BLaER1 (cell line): Measurements from ENCODE around the gene MT1B.

Experiments used
- H3K27ac ChIP-seq: shearing (Covaris generic); formaldehyde crosslinking; 2 replicates; pipeline ENCODE4 v1.8.1; 2022
- H3K27me3 ChIP-seq: shearing (Covaris generic); formaldehyde crosslinking; 2 replicates; pipeline ENCODE4 v1.8.1; 2022
- H3K36me3 ChIP-seq: shearing (Covaris generic); formaldehyde crosslinking; 2 replicates; pipeline ENCODE4 v1.8.1; 2022
- H3K4me1 ChIP-seq: shearing (Covaris generic); formaldehyde crosslinking; 2 replicates; pipeline ENCODE4 v1.8.1; 2022
- H3K4me2 ChIP-seq: shearing (Covaris generic); formaldehyde crosslinking; 2 replicates; pipeline ENCODE4 v1.8.1; 2022
- H3K4me3 ChIP-seq: shearing (Covaris generic); formaldehyde crosslinking; 2 replicates; pipeline ENCODE4 v1.8.1; 2022
- H3K9ac ChIP-seq: shearing (Covaris generic); formaldehyde crosslinking; 2 replicates; pipeline ENCODE4 v1.8.1; 2022
- H3K9me3 ChIP-seq: shearing (Covaris generic); formaldehyde crosslinking; 2 replicates; pipeline ENCODE4 v1.8.1; 2022
- H4K20me1 ChIP-seq: shearing (Covaris generic); formaldehyde crosslinking; 2 replicates; pipeline ENCODE4 v1.8.1; 2022
- Cebpa-rat ChIP-seq: shearing (Covaris generic); IDR thresholded peaks from 2 replicates; pipeline ENCODE4 v1.8.1; 2022

The MT1B gene

GRCh38 chr16:56700631-56701030 is 48.9 kb downstream of the MT1B start:
- Histone ChIP-seq H4K20me1 (no peaks in the 10 kb centered on the region), H3K4me1 (peaks cover 8% of the 10 kb centered on the region), H3K27ac (no peak overlapping the region), H3K4me2 (no peak overlapping the region), H3K4me3 (no peak overlapping the region), H3K27me3 (no peaks in the 10 kb centered on the region), H3K9me3 (peaks cover 26% of the 10 kb centered on the region), H3K36me3 (no peaks in the 10 kb centered on the region), H3K9ac (no peak overlapping the region)
- TF ChIP-seq Cebpa-rat = no peak

GRCh38 chr16:56701534-56701933 is 49.8 kb downstream of the MT1B start:
- Histone ChIP-seq H3K27ac (no peak overlapping the region), H4K20me1 (no peaks in the 10 kb centered on the region), H3K4me1 (peaks cover 8% of the 10 kb centered on the region), H3K9ac (no peak overlapping the region), H3K27me3 (no peaks in the 10 kb centered on the region), H3K36me3 (no peaks in the 10 kb centered on the region), H3K4me2 (peak overlapping the region; percentile 28; the same call in 1 of the 2 replicates), H3K4me3 (no peak overlapping the region), H3K9me3 (peaks cover 19% of the 10 kb centered on the region)
- TF ChIP-seq Cebpa-rat = no peak
